H7 (cell line): ENCODE measurements around the gene GAPVD1. TPM values are rescaled to one million over a fixed set of nuclear protein-coding genes. Genes with fewer than 3 reads are reported as not detected.

Experiments used
- total RNA-seq: library from RNA; depleted of rRNA; stranded (reverse); fragments of >200 nt; shearing (Covaris generic); gene quantifications from 2 replicates; pipeline ENCODE4 v1.2.3, GENCODE V29; 2014; rRNA removed

The GAPVD1 gene
- total RNA-seq, 1 experiment from 2014 or later: 22.0 TPM

Other genes starting within 250 kb of the GAPVD1 start
- 6.4 and 10.6 TPM in 2 replicates for gene SCAI, start 118.3 kb upstream of the GAPVD1 start, total RNA-seq
- gene PPP6C, start 72.0 kb upstream of the GAPVD1 start, total RNA-seq: 34.7 and 36.7 TPM in 2 replicates
- 37.7 and 40.6 TPM in 2 replicates for gene RABEPK, start 61.3 kb upstream of the GAPVD1 start, total RNA-seq
- 47.6 and 47.9 TPM in 2 replicates for gene HSPA5, start 20.5 kb upstream of the GAPVD1 start, total RNA-seq